GM12892 (cell line): ENCODE results near the gene IMP3.

Experiments
- POLR2A ChIP-seq: IDR thresholded peaks from 2 replicates; pipeline ENCODE4 v1.6.1; 2011; ENCODE audit warnings: low read depth, low read length, control low read depth
- POLR2AphosphoS5 ChIP-seq: IDR thresholded peaks from 2 replicates; pipeline ENCODE4 v1.6.1; 2011; ENCODE audit warnings: low read depth, low read length, control low read depth
- TAF1 ChIP-seq: IDR thresholded peaks from 2 replicates; pipeline ENCODE4 v1.6.1; 2011; ENCODE audit warnings: low read depth, mild to moderate bottlenecking, control low read depth, low read length, borderline replicate concordance

DNA sequence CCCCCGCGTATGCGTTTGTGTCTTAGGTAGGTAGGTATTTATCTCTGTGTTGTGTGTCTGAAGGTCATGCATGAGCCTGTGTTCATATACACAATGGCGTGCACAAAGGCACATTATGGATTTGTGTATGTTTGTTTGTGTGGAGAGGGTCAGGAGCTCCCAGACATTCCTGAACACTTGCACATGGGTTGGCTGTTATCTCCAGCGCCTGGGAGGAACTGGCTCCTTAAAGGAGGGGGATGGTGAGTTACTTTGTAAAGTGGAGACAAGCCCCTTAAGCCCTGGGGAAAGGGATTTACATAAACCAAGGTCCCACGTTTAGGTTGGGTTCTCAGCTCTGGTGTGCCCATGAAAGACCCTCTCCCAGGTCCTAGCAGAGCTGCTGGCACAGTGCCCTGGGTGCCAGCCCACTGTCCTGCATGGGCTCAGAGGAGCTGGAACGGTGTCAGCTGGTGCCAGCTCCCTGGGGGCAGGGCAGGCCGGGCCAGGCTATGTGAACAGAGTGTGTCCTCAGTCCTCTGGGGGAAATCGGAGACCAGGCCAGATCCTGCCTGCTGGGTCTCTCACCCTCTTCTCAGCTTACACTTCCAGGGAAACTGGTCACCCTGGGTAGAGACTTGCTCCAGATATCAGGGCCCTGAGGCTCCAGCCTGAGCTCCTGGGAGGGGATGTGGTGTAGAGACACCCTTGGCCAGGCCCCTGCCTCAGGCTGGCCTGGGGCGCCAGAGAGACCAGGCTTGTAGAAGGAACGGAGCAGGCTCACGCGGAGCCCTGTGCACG is 32.8 kb upstream of the IMP3 start:
- TF ChIP-seq TAF1 (no peak), POLR2A (no peak), POLR2AphosphoS5 (no peak)
